HUDEP-2 (cell line): ENCODE measurements around the gene ELOVL2.
"Not testable (repeated sequence)": the region's sequence is repeated elsewhere in the genome, so short reads cannot be mapped to it uniquely, and the experiment has no call there.

Experiments used
- DNase-seq, 76 experiments: peaks; one replicate each; lab custom pipeline; 2025; ENCODE audit not compliant: unreplicated experiment in 76 of 76; lab: John Stamatoyannopoulos, UW

Gene ELOVL2

GRCh38 chr6:10993896-10994295 lies 50.2 kb downstream of the ELOVL2 start:
- no peak for DNase-seq

GRCh38 chr6:10991115-10991514 lies 53.0 kb downstream of the ELOVL2 start:
- no peak for DNase-seq

DNA sequence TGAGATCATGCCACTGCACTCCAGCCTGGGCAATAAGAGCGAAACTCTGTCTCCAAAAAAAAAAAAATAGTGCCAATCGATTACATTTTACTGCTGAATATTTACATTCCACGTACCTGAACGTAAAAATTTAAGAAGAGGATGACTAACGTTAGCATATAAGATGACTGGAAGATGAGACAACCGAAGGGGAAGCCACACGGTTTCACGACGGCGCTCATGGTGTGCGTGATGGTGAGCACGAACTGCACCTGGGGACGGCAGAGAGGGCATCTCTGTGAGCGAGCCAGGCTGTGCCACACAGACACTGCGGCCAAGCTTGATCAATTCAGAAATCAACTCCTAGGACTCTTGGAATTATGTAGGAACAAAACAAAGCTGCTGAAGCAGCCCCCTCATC lies 54.5 kb downstream of the ELOVL2 start:
- DNase-seq = no peak

GRCh38 chr6:10984959-10985358 lies 59.1 kb downstream of the ELOVL2 start:
- DNase-seq = not testable (repeated sequence)

- DNase-seq = no peak
These were observed 62.7 kb downstream of the ELOVL2 start for GRCh38 chr6:10981409-10981808.

- no peak for DNase-seq
These were observed 64.5 kb downstream of the ELOVL2 start for GRCh38 chr6:10979603-10980002.

GRCh38 chr6:10977231-10977968 lies 66.7 kb downstream of the ELOVL2 start:
- no peak for DNase-seq

DNA sequence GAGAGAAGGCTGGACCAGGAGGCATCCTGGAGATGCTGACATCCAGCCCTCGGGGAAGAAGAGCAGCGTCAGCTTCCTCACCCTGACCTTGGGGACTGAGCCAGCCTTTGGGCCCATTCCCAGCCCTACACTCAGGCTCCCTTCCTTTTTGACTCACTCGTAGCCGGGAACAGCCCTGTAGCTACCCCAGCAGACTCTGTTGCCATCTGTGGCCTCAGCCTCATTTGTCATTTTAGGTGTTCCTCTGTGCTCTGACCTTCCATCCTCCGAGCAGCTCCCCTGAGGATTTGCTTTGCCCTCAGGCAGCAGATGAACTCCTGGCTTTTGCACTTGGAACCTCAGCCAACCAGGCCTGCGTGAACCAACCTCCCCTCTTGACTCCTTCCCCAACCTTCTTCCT lies 67.5 kb downstream of the ELOVL2 start:
- DNase-seq = no peak

DNA sequence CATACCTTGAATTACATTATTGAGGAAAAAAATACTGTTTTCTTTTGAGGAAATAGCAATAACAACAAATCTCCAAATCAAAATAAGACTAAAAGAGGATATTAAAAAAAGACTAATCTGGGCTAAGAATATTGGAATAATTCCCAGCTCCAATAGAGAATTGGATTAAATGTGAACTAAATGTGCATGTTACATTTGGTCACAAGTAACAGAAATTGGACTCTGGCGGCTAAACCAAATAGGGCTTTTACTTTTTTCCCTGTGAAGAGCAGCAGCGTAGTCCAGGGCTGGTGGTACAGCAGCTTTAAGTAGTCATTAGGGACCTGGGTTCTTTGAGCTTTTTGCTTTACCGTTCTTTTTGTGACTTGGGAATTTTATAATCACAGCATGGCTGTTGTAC lies 71.9 kb downstream of the ELOVL2 start:
- no peak for DNase-seq

- DNase-seq = peak in 1 of 76 experiments; percentile 39
These were observed 73.4 kb downstream of the ELOVL2 start for GRCh38 chr6:10970731-10971130.

DNA sequence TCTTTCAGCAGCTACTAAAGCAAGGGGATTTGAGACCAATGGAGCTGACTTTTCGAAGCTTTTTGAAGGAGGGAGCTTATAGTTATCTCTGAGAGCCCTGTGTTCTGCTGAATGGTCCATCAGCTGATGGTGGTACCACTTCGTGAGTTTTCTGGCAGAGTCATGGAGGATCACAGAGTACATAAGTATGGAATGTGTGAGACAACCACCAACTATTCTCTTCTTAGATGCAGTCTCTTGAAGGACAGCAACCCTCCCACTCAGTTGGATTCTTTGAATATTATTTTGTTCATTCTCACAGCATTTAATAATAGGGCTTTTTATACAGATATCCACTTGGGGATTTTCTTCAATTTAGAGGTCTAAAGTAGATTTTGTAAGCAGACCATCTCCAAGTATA lies 75.3 kb downstream of the ELOVL2 start:
- no peak for DNase-seq

DNA sequence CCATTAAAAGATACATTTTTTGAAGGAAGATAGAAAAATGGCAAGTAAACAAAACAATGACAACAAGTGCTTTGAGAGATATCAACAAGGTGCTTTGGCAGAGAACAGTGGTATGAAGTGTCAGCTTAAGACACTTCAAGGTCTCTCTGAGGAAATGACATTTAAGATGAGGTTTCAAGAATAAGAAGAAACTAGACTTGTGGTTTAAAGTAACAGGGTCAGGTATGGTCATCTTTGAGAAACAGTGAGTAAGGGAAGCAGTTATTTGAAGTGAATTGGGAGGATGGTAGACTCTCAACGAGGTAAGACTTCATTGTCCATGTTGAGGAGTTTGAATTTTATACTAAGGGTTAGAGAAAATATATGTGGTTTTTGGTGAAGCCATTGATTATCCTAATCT lies 79.4 kb downstream of the ELOVL2 start:
- DNase-seq = no peak

GRCh38 chr6:10963113-10963512 lies 81.0 kb downstream of the ELOVL2 start:
- DNase-seq = no peak

GRCh38 chr6:10962673-10963072 lies 81.4 kb downstream of the ELOVL2 start:
- no peak for DNase-seq

GRCh38 chr6:10961837-10962236 lies 82.3 kb downstream of the ELOVL2 start:
- no peak for DNase-seq

GRCh38 chr6:10960171-10960570 lies 83.9 kb downstream of the ELOVL2 start:
- no peak for DNase-seq

- no peak for DNase-seq
These were observed 86.7 kb downstream of the ELOVL2 start for GRCh38 chr6:10957414-10957886.

DNA sequence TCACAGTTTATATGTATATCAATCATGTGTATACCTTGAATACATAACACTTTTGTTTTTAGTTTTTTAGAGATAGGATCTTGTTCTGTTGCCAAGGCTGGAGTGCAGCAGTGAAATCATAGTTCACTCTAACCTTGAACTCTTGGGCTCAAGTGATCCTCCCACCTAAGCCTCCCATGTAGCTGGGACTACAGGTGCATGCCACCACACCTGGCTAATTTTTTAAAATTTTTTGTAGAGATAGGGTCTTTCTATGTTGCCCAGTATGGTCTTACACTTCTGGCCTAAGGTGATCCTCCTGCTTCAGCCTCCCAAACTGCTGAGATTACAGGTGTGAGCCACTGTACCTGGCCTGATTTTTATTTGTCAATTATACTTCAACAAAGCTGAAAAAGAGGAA lies 87.3 kb downstream of the ELOVL2 start:
- no peak for DNase-seq

GRCh38 chr6:10954590-10955010 lies 89.5 kb downstream of the ELOVL2 start:
- DNase-seq = peak in 71 of 76 experiments; percentile 15 to 93 (median 71)

DNA sequence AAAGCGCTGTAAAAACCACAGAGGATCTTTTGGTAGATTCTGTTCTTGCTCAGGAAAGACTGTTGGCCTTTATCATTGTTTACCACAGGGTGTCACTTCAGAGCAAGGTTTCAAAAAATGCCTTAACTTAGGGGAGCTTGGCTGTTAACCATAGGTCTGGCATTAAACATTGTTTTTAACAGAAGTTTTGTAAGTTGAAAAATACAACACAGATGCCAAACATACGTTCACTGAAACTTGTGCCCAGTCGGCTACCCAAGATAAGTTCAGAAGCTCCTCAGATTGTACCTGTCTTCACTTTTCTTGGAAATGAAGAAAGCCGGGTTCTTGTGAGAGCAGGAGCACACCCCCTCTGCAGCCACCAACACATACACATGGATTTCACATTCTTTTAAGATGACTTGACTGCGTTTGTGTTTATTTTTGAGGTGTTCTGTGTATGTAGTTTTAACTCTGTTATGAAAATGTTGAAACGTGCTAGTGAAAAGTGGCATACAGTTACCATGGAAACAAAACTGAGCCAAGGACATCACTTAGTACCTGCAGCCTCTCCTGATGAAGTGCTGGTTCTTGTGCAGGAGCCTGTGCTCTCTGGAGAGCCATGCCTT lies 92.3 kb downstream of the ELOVL2 start:
- DNase-seq = peak in 30 of 76 experiments; percentile 5 to 65 (median 31)

GRCh38 chr6:10949579-10950490 lies 94.3 kb downstream of the ELOVL2 start:
- no peak for DNase-seq
